CD4-positive, alpha-beta T cell treated with Interleukin-4 for 1 hour (primary cell): ENCODE measurements around the gene UBAC1.
"Not testable (repeated sequence)": the region's sequence is repeated elsewhere in the genome, so short reads cannot be mapped to it uniquely, and the experiment has no call there.

Experiments used
- DNase-seq, 2 donors: peaks; one replicate each; pipeline ENCODE4 v3.0.0-alpha.2; 2020 to 2022

UBAC1 gene

DNA sequence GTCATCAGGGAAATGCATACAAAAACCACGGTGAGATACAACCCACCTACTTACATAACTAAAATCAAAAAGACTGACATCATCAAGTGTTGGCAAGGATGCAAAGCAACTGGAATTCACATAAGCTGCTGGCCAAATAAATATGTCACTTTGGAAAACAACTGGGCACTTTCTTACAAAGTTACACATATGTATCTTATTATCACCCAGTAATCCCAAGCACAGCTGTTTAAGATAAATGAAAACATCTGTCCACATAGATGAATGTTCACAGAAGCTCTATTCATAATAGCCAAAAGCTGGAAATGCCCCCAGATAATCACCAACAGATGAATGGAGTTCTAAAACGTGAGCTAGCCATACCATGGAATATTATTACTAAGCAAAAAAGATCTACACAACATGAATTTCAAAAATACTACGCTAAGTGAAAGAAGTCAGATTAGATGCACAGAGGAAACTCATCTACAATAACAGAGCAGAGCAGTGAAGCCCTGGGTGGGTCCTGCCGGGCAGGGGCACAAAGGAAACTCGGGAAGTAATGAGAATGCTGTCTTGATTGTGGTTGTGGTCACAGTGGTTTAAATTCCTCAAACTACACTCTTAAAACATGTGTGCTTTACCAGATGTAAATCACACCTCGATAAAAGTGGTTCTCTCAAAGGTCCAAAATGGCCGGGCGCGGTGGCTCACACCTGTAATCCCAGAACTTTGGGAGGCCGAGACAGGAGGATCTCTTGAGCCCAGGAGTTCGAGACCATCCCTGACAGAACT lies 62.4 kb downstream of the UBAC1 start:
- no peak for DNase-seq

DNA sequence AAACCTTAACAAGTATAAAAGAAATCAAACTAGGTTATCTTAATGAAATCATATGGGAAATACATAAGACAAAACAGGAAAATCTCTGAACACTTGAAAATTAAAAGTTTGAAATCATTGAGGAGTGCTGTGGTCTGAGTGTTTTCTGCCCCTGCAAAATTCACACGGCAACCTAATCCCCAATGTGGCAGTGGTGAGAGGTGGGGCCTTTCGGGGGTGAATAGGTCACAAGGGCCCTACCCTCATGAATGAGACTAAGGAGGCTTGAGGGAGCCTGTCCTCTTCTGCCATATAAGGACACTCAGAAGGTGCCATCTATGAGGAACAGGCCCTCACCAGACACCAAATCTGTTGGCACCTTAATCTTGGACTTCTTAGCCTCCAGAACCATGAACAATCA lies 64.5 kb downstream of the UBAC1 start:
- DNase-seq, result no peak

DNA sequence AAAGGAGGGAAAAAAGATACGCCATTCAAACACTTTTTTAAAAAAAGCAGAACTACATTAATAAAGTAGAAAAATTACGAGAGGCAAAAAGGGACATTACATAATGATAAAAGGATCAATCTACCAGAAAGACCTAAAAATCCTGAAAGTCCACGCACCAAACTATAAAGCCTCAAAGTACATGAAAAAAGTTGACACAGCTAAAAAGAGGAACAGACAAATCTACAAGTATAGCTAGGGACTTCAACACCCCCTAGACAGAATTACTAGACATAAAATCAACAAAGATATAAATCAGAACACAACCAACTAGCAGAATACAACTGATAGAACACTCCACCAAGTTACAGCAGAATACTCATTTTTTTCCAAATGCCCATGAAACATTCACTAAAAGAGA lies 65.0 kb downstream of the UBAC1 start:
- DNase-seq, result no peak

DNA sequence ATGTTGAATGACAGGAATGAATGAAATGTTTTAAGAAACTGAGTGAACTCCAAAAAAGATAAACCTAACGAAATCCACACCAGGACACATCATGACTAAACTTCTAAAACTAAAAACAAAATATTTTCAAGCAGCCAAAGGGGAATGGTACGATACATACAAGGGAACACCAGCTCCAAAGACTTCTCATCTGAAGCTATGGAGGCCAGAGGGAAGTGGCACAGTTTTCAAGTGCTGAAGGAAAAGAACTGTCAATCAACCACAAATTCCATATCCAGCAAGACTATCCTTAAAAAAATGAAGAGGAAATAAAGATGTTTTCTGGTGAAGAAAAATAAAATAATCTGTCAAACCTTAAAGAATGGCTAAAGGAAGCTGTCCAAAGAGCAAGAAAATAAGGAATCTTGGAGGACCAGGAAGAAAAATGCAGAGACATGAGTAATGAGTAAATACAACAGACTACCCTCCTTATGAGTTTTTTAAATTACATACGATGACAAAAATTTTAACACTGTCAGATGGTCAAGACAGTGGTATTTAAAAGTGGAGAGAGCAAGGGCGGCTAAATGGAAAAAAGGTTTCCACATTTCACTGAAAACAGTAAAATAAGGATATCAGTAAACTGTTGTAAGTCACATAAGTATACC lies 65.8 kb downstream of the UBAC1 start:
- no peak for DNase-seq

DNA sequence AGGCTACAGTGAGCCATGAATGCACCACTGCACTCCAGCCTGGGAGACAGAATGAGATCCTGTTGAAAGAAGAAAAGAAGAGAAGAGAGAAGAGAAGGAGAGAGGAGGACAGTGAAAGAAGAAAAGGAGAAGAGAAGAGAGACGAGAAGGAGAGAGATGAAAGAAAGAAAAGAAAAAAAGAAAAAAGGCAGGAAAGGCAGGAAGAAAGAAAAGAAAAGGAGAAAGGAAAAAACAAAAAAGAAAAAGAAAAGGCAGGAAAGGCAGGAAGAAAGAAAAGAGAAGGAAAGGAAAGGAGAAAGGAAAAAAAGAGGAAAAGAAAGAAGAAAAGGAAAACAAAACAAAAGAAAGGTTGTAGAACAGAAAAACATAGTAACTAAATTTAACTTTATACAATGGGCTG lies 68.1 kb downstream of the UBAC1 start:
- DNase-seq, result no peak

DNA sequence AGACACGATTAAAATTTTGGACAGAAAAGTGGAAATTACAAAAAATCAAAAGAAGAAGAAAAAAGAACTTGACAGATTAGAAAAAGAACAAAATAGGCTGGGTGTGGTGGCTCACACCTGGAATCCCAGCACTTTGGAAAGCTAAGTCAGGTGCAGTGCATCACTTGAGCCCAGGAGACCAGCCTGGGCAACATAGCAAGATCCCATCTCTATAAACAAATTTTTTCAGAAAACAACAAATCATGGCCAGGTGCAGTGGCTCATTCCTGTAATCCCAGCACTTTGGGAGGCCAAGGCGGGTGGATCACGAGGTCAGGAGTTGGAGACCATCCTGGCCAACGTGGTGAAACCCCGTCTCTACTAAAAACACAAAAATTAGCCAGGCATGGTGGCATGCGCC lies 68.8 kb downstream of the UBAC1 start:
- not testable (repeated sequence) for DNase-seq

DNA sequence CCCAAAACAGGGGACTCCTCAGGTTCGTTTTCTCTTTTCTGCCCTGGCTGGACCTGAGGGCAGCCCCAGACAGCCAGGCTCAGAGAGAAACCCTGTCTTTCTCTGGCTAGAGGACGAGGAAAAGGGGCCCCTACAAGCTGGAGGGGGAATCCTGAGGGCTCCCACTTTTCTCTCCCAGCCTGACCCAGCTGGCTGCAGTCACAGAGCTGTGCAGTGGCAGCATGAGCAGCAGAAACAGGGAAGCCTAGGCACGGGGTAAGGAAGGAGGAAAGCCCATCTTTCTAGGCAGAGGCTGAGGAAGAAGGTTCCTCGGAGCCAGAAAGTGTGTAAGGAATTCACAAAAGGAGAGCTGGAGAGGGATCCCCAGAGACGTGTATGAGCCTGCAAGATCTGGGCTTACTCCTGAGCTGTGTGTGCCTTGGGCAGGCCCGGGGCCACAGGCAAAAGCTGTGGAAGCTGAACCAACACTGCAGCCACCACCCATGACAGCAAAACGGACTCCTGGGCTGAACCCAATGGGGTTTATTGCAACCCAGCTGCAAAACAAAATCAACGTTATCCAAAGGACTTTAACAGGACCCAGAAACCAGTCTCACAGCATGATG lies 70.0 kb downstream of the UBAC1 start:
- DNase-seq, result no peak

DNA sequence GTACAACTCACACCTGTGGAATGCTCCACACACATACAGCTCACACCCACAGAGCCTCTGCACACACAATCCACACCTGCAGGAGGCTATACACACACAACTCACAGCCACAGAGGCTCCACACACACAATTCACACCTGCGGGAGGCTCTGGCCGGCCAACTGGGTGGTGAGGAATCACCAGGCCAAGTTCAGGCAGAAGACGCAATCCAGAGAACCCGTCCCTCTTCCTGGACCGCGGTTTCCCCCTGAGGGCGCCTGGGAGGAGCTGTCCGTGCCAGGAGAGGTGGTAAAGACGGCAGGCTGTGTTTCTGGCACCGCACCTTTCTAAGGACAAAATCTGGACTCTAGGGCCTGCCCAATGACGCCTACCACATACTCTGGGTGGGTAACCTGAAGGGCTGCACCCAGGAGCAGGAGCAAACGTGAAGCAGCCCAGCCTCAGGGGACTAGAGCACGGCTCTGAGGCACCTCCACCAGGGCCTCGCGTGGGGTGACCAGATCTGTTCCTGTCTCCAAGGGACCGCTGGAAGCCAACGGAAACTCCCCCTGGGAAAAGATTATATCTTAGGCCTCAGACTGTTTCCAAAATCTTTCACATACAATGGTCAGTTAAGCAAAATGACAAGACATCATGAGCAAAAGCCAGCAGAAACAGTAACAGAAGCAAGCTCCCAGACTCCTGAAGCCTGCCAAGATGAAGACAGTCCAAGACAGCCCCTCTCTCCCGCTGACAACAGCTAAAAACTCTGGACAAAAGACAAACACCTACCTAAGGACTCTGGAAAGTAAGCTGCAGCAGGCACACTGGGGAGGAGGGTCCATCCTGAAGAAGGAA lies 70.8 kb downstream of the UBAC1 start:
- DNase-seq, result no peak

DNA sequence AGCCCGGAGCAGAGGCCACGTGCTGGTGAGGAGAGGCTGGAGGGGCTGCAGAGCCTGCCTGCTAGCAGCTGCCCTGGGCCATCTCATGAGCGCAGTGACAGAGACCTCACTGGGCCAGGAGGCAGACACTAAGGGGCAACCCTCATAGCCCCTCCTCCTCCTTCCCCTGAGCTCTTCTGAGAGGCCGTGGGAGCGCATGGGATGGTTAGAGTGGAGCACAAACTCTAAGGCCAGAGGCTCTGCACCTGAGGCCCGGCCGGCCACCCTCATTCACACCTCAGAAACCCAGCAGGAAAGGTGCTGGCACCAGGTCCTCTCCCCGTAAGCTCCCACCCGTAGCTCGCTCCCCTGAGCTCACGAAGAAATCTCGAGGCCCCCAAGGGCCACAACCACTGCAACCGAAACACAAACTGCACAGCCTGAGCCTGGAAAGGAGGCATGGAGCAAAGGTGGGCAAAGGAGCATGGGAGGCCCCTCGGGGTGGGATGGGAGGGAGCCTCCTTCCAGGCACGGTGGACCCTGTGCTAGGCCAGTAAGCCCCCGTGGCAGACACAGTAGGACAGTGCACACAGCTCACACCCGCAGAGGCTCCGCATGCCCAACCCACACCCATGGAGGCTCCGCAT lies 71.5 kb downstream of the UBAC1 start:
- DNase-seq, result no peak

DNA sequence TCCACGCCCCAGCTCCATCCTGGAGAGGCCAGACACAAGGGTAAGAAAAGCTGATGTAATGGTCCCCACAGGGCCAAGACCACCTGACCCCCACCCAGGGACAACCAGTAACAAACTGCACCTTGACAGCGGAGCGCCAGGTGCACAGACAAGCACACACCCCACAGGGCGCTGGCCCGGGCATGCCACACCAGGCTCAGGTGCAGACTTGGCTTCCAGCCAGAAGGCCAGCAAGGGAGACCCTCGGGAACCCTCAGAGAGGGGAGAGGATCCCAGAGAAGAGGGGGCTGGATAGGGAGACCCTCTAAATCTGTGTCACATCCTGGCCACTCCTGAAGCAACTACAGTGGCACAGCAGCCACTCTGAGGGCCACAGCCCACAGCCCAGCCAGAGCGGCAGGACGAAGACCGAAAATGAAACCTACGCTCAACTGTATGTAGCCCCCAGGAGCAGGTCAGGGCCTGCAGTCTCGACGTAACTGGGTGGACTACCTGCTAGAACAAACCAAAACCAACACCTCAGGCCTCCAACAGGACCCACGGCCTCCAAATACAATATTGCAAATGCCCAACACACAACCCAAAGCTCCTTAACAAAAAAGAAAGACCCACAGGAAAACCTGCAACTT lies 72.3 kb downstream of the UBAC1 start:
- no peak for DNase-seq

DNA sequence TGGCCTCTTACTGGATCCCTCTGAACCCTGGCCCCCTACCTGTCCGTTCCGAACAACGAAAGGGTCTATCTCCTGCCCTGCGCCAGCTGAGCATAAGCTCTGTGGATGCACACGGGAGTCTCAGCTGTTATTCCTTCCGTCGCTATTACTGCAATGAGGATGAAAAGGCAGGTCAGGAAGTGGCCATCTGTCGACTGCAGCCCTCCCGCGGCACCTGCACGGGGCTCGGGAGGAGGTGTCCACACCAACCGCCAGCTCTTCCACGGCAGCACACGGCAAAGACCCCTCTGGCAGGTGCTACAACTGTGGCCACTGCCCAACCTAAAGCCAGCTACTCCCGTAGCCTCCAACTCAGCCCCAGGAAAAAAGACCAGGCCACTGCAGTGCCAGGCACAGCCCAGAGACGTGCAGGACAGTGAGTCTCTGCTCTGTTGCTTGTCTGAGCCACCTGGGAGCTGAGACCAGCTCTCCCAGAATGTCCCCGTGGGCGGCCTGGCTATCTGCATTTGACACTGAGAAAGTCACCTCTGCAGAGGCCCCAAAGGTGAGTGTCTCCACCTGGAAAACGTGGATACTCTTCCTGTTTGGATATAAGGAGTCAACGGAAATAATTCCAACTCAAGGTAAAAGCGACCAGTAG lies 72.9 kb downstream of the UBAC1 start:
- DNase-seq, result no peak

DNA sequence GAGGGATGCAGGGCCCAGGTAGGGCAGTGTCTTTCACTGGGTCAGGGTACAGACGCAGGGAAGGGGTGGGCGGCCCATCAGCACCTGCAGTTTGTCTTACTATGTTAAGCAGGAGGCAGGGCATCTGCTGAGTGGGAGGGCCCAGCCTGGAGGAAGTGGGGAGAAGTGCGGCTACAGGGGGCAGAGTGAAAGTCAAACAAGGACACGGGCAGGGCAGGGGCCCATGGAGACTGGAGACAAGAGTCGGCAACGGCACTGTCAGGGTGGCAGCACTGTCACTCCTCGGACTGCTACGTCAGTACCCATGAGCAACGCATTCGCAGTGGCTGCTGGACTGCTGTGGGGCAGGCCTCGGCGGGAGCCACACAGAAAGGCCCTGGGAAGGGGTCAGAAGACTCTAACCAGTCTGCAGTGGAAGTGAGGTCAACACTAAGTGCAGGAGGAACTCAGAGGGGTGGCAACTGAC lies 73.6 kb downstream of the UBAC1 start:
- peak; percentile 51 to 57 for DNase-seq

DNA sequence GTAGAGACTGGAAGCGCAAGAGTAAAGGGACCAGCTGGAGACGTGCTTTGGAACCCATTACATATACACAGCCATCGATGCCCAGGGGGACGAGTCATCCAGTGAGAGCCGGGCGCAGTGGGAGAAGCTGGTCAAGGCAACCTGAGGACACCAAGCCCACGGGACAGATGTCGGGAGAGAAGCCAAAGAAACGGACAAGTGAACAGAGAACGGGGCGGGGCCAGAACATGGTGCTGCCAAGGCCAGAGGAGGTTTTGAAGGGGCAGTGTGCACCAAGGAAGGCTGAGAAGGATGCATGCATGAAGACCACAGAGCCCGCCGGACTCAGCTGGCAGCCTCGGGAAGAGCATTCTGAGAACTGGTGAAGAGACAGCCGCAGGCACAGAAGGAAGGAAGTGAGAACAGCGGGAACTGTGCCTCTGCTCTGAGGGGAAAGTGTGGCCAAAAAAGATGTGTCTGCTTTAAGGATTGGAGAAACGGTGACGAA lies 74.1 kb downstream of the UBAC1 start:
- DNase-seq, result no peak

DNA sequence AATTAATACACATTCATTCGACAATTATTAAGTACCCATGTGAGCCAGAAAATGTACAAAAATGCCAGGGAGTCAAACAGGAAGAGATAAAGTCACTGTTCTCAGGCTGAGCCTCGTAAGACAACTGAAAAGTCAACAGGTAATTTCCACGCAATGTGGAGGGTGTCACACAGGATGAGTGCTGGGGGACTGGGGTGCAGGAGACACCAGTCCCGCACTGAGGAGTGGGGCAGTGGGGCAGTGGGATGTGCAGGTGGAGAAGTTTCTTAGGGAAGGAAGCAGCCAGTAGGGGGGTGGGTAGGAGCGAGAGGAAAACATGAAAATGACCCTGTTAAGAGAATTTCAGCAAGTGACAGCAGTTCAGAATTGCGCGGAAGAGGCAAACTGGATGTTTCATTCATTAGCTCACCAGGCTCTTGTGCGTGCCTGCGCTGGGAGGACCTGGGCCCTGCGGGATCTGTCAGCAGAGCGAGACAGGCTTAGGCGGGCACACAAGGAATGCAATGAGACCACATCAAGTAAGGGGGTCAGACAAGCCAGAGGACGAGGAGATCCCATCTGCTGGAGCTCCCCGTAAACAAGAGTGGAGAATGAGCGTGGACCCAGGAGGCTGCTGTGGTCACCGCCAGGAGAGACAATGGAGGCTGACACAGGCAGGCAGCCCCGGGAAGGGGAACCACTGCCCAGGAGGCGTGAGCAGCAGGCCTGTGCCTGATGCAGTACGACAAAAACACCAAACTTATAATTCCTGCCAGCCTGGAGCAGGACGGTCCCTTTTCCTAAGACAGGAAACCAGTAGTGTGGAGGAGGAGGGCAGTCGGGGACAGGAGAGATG lies 74.8 kb downstream of the UBAC1 start:
- no peak for DNase-seq

DNA sequence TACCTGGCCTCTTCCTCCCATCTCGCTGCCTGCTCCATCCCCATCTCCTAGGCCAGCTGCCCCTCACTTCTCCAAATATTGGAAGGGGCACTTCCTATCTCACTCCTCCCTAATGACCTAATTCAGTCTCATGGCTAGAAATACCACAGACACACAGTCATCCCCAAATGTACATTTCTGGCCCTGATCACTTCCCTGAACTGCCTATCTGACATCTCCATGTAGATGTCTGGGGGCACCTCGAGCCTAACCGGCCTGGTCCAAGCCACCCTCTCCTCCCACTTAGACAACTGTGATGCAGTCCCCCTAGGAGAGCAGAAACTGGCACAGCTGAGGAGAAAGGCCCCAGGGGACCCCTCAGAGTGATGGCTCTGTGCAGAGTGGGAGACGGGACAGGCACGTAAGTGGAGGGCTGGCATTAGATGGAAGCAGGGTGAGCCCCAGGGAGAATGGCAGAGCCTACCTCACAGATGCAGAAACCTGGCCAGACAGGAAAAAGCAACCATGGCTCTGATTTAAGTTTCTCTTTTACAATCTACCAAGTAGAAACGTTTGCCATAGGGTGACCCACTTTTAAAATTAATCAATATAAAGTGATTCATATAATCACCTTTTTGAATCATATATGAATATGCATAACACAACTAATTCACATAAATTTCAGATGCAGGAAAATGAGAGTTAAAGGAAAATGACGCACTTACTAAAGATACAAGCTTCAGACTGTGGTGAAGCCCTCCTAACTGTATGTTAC lies 75.9 kb downstream of the UBAC1 start:
- DNase-seq, result no peak

DNA sequence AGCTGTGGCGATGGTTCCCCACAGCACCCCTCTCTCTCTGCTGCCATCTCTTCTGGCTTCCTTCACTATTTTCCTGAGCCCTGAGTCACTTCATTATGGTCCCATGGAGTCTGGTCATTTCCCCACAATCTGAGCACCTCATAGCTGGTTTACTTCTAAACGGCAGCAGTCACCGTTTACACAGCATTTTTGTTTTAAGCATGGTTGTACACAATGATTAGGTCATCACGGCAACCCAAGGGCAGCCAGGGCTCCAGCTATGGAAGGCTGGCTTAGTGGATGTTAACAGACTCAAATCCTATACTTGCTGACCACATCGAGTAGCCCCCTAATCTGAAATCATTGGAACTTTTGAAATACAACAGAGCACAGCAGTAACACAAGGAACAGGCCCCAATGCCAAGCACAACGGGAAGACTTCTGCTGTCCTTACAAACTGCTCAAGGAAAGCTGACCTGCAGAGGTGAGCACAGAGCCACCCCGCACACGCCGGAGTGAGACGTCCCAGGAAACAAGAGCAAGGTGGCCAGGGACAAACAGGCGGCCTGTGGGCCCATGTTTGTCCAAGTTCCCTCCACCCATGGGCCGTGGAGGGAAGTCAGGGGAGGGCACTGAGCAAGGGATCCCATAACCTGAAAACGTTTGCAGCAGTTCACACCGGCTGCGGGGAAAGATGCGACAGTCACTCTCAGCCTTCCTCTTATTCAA lies 76.7 kb downstream of the UBAC1 start:
- no peak for DNase-seq

DNA sequence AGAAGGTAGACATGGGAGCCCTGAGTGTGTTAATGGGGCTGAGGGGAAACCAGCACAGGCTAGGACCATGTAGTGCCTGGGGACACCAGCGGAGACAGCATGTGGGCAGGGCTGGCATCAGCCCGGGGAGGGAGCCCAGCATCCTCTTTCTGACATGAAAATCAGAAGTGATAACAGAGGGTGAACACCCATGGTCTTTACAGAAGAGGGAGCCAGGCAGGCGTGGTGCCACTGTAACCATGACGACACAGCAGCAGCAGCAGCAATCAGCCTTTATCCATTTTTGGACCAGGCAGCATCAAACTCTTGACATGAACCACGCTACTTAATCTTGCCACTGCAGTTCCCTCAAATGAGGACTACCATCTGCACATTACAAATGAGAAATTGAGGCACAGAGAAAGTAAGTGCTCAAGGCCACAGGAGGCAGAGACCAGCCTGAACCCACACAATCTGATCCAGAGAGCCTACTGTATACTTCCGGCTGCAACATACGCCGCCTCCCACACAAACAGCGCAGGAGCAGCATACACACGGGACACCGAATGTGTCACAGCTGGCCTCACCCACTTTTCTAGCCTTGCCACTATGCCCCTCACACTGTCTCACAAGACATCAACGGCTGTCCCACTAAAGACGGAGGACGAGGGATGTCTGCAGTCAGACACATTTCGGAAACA lies 77.6 kb downstream of the UBAC1 start:
- no peak for DNase-seq
